Fibroblast of lung (primary cell): ENCODE measurements around the gene KLF4. TPM values are rescaled to one million over a fixed set of nuclear protein-coding genes. Genes with fewer than 3 reads are reported as not detected.

Source experiments
- DNase-seq, 2 donors: peaks; one replicate each; pipeline versions ENCODE4 v3.0.0 to v3.0.0-alpha.2; 2010; ENCODE audit warnings: low read depth in 2 of 2
- H2AFZ ChIP-seq: 2 replicates; pipeline ENCODE4 v1.5.1; 2012; ENCODE audit warnings: low read length, control low read depth, inconsistent platforms
- H3K27ac ChIP-seq: 2 replicates; pipeline ENCODE4 v1.5.1; 2011; ENCODE audit warnings: low read length, control low read depth; ENCODE audit not compliant: insufficient read depth
- H3K27me3 ChIP-seq: 2 replicates; pipeline ENCODE4 v1.5.1; 2011; ENCODE audit warnings: mild to moderate bottlenecking, low read length; ENCODE audit not compliant: control insufficient read depth, insufficient read depth
- H3K36me3 ChIP-seq: 2 replicates; pipeline ENCODE4 v1.5.1; 2011; ENCODE audit warnings: low read length; ENCODE audit not compliant: control insufficient read depth, insufficient read depth
- H3K4me1 ChIP-seq: 2 replicates; pipeline ENCODE4 v1.5.1; 2011; ENCODE audit warnings: low read length; ENCODE audit not compliant: control insufficient read depth, insufficient read depth; ENCODE audit errors: extremely low read depth
- H3K4me2 ChIP-seq: 2 replicates; pipeline ENCODE4 v1.5.1; 2011; ENCODE audit warnings: low read length, control low read depth; ENCODE audit not compliant: insufficient read depth; ENCODE audit errors: extremely low read depth
- H3K4me3 ChIP-seq, 4 experiments: fragments of 200-600 bp in 1 of 4; sonication (generic) in 1 of 4; replicated peaks in 1 of 4; 2 replicates each; pipeline ENCODE4 v1.5.1; 2011 to 2016; ENCODE audit warnings: low read length in 4 of 4, low read depth in 3 of 4, mild to moderate bottlenecking in 3 of 4, control low read depth in 2 of 4, inconsistent platforms in 1 of 4, mixed read lengths in 1 of 4; ENCODE audit not compliant: insufficient read depth in 1 of 4; ENCODE audit errors: control extremely low read depth in 1 of 4
- H3K79me2 ChIP-seq: 2 replicates; pipeline ENCODE4 v1.5.1; 2012; ENCODE audit warnings: mild to moderate bottlenecking, low read length, inconsistent platforms; ENCODE audit not compliant: control insufficient read depth, insufficient read depth
- H3K9ac ChIP-seq: 2 replicates; pipeline ENCODE4 v1.5.1; 2011; ENCODE audit warnings: mild to moderate bottlenecking, low read length, control low read depth; ENCODE audit not compliant: insufficient read depth
- H3K9me3 ChIP-seq: 2 replicates; pipeline ENCODE4 v1.5.1; 2012; ENCODE audit warnings: low read depth, low read length; ENCODE audit not compliant: control insufficient read depth, insufficient read depth
- H4K20me1 ChIP-seq: 2 replicates; pipeline ENCODE4 v1.5.1; 2011; ENCODE audit warnings: low read length; ENCODE audit not compliant: control insufficient read depth, insufficient read depth; ENCODE audit errors: extremely low read depth
- EZH2 ChIP-seq: IDR thresholded peaks from 2 replicates; pipeline ENCODE4 v1.5.1; 2012; ENCODE audit warnings: low read length, control low read depth, mild to moderate bottlenecking; ENCODE audit errors: missing control alignments
- polyA plus RNA-seq, 2 donors: library from polyadenylated mRNA; depleted of rRNA in 1 of 2; stranded (reverse) in 1 of 2; unstranded in 1 of 2; fragments of >200 nt; gene quantifications; 2 replicates each; pipeline ENCODE4 v1.2.1, GENCODE V29; 2011 to 2012; ENCODE audit warnings: missing spikeins in 1 of 2
- total RNA-seq: library from RNA; depleted of rRNA; stranded (reverse); fragments of >200 nt; gene quantifications from 2 replicates; pipeline ENCODE4 v1.2.1, GENCODE V29; 2014
- TF ChIP-seq, protein P1 (sequence below), 2 donors: IDR thresholded peaks in 1 of 2; conservative IDR thresholded peaks in 1 of 2; 1 replicate in 1 of 2; 2 replicates in 1 of 2; pipeline ENCODE4 v1.5.1; 2011 to 2012; ENCODE audit warnings: low read length in 2 of 2, control low read depth in 1 of 2, inconsistent platforms in 1 of 2, low read depth in 1 of 2, mild to moderate bottlenecking in 1 of 2

Gene KLF4
- total and polyA plus RNA-seq, 2 donors (not counting 1 experiment from before 2014, with no cell fraction given), result 10.3 to 32.7 TPM

DNA sequence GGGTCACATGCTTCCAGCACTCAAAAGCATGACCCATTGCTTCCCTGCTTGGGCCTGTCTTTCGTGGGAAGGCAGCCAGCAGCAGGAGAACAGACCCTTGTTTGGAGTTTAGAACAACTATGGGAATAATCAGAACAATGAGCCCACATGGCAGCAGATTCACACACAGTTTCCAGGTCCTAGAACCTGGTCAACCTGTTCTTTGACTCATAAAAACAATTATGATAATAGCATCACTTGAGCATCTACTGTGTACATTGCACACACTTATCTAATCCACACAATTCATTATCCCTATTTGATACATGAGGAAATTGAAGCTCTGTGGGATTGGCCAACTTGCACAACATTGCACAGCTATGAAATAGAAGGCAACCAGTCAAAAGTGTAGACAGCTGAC lies 41.7 kb downstream of the KLF4 start:
- Histone ChIP-seq H4K20me1 (no peaks in the 10 kb centered on the region), H3K79me2 (no peaks in the 10 kb centered on the region), H3K4me1 (no peaks in the 10 kb centered on the region), H3K4me2 (no peak overlapping the region), H3K36me3 (no peaks in the 10 kb centered on the region), H3K9ac (no peak overlapping the region), H3K4me3 (no peak overlapping the region), H2AFZ (no peak overlapping the region), H3K9me3 (no peaks in the 10 kb centered on the region), H3K27ac (no peak overlapping the region), H3K27me3 (no peaks in the 10 kb centered on the region)
- no peak for DNase-seq
- TF ChIP-seq, protein P1, sequence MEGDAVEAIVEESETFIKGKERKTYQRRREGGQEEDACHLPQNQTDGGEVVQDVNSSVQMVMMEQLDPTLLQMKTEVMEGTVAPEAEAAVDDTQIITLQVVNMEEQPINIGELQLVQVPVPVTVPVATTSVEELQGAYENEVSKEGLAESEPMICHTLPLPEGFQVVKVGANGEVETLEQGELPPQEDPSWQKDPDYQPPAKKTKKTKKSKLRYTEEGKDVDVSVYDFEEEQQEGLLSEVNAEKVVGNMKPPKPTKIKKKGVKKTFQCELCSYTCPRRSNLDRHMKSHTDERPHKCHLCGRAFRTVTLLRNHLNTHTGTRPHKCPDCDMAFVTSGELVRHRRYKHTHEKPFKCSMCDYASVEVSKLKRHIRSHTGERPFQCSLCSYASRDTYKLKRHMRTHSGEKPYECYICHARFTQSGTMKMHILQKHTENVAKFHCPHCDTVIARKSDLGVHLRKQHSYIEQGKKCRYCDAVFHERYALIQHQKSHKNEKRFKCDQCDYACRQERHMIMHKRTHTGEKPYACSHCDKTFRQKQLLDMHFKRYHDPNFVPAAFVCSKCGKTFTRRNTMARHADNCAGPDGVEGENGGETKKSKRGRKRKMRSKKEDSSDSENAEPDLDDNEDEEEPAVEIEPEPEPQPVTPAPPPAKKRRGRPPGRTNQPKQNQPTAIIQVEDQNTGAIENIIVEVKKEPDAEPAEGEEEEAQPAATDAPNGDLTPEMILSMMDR (conservative IDR thresholded peaks at IDR 0.05 in 1 of 2, IDR thresholded peaks at IDR 0.05 in 1 of 2; ENCODE audit: low read depth in 1 of 2, low read length in 2 of 2), result no peak
- no peak for TF ChIP-seq EZH2

DNA sequence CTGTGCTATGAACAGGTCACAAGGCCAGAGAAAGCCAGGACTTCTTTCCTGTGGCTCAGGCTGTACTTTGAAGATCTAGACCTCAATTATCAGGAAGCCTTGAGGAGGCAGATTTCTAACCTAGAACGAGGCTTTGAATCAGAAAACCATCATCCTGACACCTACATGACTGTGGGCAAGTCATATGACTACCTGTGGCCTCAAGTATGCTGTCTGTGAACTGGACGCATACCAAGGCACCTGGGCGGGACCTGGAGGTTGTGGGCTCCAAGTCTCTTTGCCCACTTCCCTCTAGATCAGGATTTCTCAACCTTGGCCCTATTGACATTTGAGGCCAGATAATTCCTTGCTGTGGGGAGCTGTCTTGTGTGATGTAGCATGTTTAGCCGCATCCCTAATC lies 42.5 kb downstream of the KLF4 start:
- Histone ChIP-seq H3K36me3 (no peaks in the 10 kb centered on the region), H2AFZ (no peak overlapping the region), H3K9ac (no peak overlapping the region), H3K79me2 (no peaks in the 10 kb centered on the region), H3K27me3 (no peaks in the 10 kb centered on the region), H3K4me1 (no peaks in the 10 kb centered on the region), H3K4me2 (no peak overlapping the region), H3K27ac (no peak overlapping the region), H3K4me3 (no peak overlapping the region), H4K20me1 (no peaks in the 10 kb centered on the region), H3K9me3 (no peaks in the 10 kb centered on the region)
- DNase-seq, result no peak
- TF ChIP-seq EZH2, result no peak
- TF ChIP-seq, protein P1 (conservative IDR thresholded peaks at IDR 0.05 in 1 of 2, IDR thresholded peaks at IDR 0.05 in 1 of 2; ENCODE audit: low read depth in 1 of 2, low read length in 2 of 2), result no peak

DNA sequence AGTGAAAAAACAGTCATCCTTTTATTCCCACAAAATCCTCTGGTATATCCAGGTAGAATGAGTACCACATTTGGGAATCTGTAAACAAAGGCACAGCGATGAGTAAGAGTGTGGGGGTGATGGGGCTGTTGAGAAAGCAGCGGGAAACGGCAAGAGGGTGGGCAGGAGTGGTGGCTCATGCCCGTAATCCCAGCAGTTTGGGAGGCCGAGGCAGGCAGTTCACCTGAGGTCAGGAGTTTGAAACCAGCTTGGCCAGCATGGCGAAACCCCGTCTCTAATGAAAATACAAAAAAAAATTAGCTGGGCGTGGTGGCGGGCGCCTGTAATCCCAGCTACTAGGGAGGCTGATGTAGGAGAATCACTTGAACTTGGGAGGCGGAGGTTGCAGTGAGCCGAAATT lies 43.1 kb downstream of the KLF4 start:
- no peak for TF ChIP-seq EZH2
- TF ChIP-seq, protein P1 (conservative IDR thresholded peaks at IDR 0.05 in 1 of 2, IDR thresholded peaks at IDR 0.05 in 1 of 2; ENCODE audit: low read depth in 1 of 2, low read length in 2 of 2), result no peak
- Histone ChIP-seq H3K9ac (no peak overlapping the region), H3K9me3 (no peaks in the 10 kb centered on the region), H4K20me1 (no peaks in the 10 kb centered on the region), H3K4me2 (no peak overlapping the region), H3K27me3 (no peaks in the 10 kb centered on the region), H3K36me3 (no peaks in the 10 kb centered on the region), H3K27ac (no peak overlapping the region), H3K4me3 (no peak overlapping the region), H2AFZ (no peak overlapping the region), H3K4me1 (no peaks in the 10 kb centered on the region), H3K79me2 (no peaks in the 10 kb centered on the region)
- DNase-seq, result no peak
